Right atrium auricular region (tissue), 2 donors: Measurements from ENCODE around the gene APIP. TPM values are rescaled to one million over a fixed set of nuclear protein-coding genes. Genes with fewer than 3 reads are reported as not detected.

ENCODE experiments used
- DNase-seq: peaks from one replicate; pipeline ENCODE4 v3.0.0-alpha.2; 2019; ENCODE audit warnings: low spot score
- H3K27ac ChIP-seq, 2 donors: fragments of 200-600 bp; sonication (generic); 1 replicate in 1 of 2; 2 replicates in 1 of 2; pipeline ENCODE4 v1.5.1; 2016 to 2019
- H3K27me3 ChIP-seq, 2 donors: fragments of 200-600 bp; sonication (generic); one replicate each; pipeline versions ENCODE4 v1.5.1 to v1.6.0; 2017 to 2019
- H3K36me3 ChIP-seq: fragments of 200-600 bp; sonication (generic); one replicate; pipeline ENCODE4 v1.5.1; 2016
- H3K4me1 ChIP-seq, 2 donors: fragments of 200-600 bp; sonication (generic); one replicate each; pipeline versions ENCODE4 v1.5.1 to v1.6.0; 2017 to 2019
- H3K4me3 ChIP-seq, 2 donors: fragments of 200-600 bp; sonication (generic); 1 replicate in 1 of 2; 2 replicates in 1 of 2; pipeline ENCODE4 v1.5.1; 2017 to 2019; ENCODE audit warnings: mild to moderate bottlenecking in 1 of 2, moderate library complexity in 1 of 2
- H3K9me3 ChIP-seq, 2 donors: fragments of 200-600 bp; sonication (generic); one replicate each; pipeline ENCODE4 v1.5.1; 2019
- CTCF ChIP-seq, 2 donors: fragments of 200-600 bp; sonication (generic); IDR thresholded peaks; one replicate each; pipeline ENCODE4 v1.5.1; 2019; ENCODE audit warnings: antibody characterized with exemption in 2 of 2
- total RNA-seq, 2 donors: library from RNA; depleted of rRNA; stranded (reverse); fragments of >200 nt; gene quantifications; one replicate each; pipeline ENCODE4 v1.1.0, GENCODE V29; 2016

Gene APIP
- total RNA-seq: 10 to 100 TPM; 19.1 to 20.7 TPM

- Histone ChIP-seq H3K27me3 (no peaks in the 10 kb centered on the region), H3K27ac (peak within 1 kb of the TSS; percentile 96), H3K9me3 (no peaks in the 10 kb centered on the region), H3K4me1 (peaks cover 0 to 27% of the 10 kb centered on the region in 2 donors), H3K36me3 (no peaks in the 10 kb centered on the region), H3K4me3 (peak within 1 kb of the TSS; percentile 69 to 81)
- DNase-seq: peak; percentile 98
- no peak for TF ChIP-seq CTCF (IDR thresholded peaks at IDR 0.05)
Observed at GRCh38 chr11:34916015-34916842, at the start of gene APIP, which contains the start of gene PDHX. TSS of gene APIP (minus strand) at chr11:34916379. CDS start at chr11:34916284, 95 bp downstream. TSS of gene PDHX (plus strand) at chr11:34916618. CDS start at chr11:34916656, 38 bp downstream.

GRCh38 chr11:34964610-34965331 is 48.6 kb upstream of the APIP start:
- DNase-seq: no peak
- Histone ChIP-seq H3K36me3 (peaks cover 11% of the 10 kb centered on the region), H3K4me1 (no peaks in the 10 kb centered on the region), H3K27me3 (no peaks in the 10 kb centered on the region), H3K9me3 (no peaks in the 10 kb centered on the region), H3K27ac (no peak overlapping the region), H3K4me3 (no peak overlapping the region)
- no peak for TF ChIP-seq CTCF (IDR thresholded peaks at IDR 0.05)

- H3K4me1 ChIP-seq: no peaks in the 10 kb centered on the region
- no peak overlapping the region for H3K27ac ChIP-seq
- no peak for DNase-seq
- TF ChIP-seq CTCF (IDR thresholded peaks at IDR 0.05): no peak
- H3K27me3 ChIP-seq: no peaks in the 10 kb centered on the region
- peaks cover 5% of the 10 kb centered on the region for H3K36me3 ChIP-seq
- no peaks in the 10 kb centered on the region for H3K9me3 ChIP-seq
- no peak overlapping the region for H3K4me3 ChIP-seq
Observed at GRCh38 chr11:34963351-34963750, 47.2 kb upstream of the APIP start.

- Histone ChIP-seq H3K27me3 (no peaks in the 10 kb centered on the region), H3K27ac (no peak overlapping the region), H3K4me1 (no peaks in the 10 kb centered on the region), H3K9me3 (no peaks in the 10 kb centered on the region), H3K36me3 (peaks cover 13% of the 10 kb centered on the region), H3K4me3 (no peak overlapping the region)
- TF ChIP-seq CTCF (IDR thresholded peaks at IDR 0.05): no peak
- no peak for DNase-seq
Observed at GRCh38 chr11:34962034-34962433, 45.9 kb upstream of the APIP start.

- no peaks in the 10 kb centered on the region for H3K9me3 ChIP-seq
- H3K4me1 ChIP-seq: no peaks in the 10 kb centered on the region
- peaks cover 12% of the 10 kb centered on the region for H3K36me3 ChIP-seq
- no peak overlapping the region for H3K27ac ChIP-seq
- H3K27me3 ChIP-seq: no peaks in the 10 kb centered on the region
- no peak for TF ChIP-seq CTCF (IDR thresholded peaks at IDR 0.05)
- DNase-seq: no peak
- H3K4me3 ChIP-seq: no peak overlapping the region
Observed at GRCh38 chr11:34960277-34960676, 44.1 kb upstream of the APIP start.
